ENCODE measurements around the gene SLC22A2.

DNA sequence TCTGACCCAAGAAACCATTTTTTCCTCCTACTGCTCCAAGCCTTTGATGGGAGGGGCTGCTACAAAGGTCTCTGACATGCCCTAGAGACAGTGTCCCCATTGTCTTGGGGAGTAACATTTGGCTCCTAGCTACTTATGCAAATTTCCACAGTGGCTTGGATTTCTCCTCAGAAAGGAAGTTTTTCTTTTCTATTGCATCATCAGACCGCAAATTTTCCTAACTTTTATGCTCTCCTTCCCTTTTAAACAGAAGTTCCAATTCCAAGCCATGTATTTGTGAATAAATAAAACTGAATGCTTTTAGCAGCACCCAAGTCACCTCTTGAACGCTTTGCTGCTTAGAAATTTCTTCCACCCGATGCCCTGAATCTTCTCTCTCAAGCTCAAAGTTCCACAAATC lies 51.0 kb downstream of the SLC22A2 start:
- TF ChIP-seq EZH2 (IDR thresholded peaks at IDR 0.05; ENCODE audit: low read depth, unreplicated experiment) (no peak), CREB1 (CRISPR knock-in tag; IDR thresholded peaks at IDR 0.05; ENCODE audit: low read depth) (no peak), EZH2phosphoT487 (IDR thresholded peaks at IDR 0.05; ENCODE audit: unreplicated experiment) (no peak), REST (IDR thresholded peaks at IDR 0.05; ENCODE audit: unreplicated experiment) (no peak), ETS1 (IDR thresholded peaks at IDR 0.05) (no peak), POLR2AphosphoS5 (IDR thresholded peaks at IDR 0.05; ENCODE audit: low read depth) (no peak), ZNF114 (CRISPR knock-in tag; IDR thresholded peaks at IDR 0.05) (no peak), ZNF462 (CRISPR knock-in tag; IDR thresholded peaks at IDR 0.05) (no peak)
- TF ChIP-seq, protein P1, sequence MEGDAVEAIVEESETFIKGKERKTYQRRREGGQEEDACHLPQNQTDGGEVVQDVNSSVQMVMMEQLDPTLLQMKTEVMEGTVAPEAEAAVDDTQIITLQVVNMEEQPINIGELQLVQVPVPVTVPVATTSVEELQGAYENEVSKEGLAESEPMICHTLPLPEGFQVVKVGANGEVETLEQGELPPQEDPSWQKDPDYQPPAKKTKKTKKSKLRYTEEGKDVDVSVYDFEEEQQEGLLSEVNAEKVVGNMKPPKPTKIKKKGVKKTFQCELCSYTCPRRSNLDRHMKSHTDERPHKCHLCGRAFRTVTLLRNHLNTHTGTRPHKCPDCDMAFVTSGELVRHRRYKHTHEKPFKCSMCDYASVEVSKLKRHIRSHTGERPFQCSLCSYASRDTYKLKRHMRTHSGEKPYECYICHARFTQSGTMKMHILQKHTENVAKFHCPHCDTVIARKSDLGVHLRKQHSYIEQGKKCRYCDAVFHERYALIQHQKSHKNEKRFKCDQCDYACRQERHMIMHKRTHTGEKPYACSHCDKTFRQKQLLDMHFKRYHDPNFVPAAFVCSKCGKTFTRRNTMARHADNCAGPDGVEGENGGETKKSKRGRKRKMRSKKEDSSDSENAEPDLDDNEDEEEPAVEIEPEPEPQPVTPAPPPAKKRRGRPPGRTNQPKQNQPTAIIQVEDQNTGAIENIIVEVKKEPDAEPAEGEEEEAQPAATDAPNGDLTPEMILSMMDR (conservative IDR thresholded peaks at IDR 0.05; ENCODE audit: low read depth in 2 of 2) = no peak

All from GM23338 (cell line).